Stimulated activated naive CD8-positive, alpha-beta T cell treated with anti-CD3 and anti-CD28 coated beads, Interleukin-15, amount 100 ng/mL, for 72 hours (primary cell): ENCODE measurements around the gene TMEM169.
A peak's percentile ranks its signal among the peaks of the same experiment; 100 is the strongest.

Experiments
- ATAC-seq: fragments of 150-1000 bp; cut with Tn5 transposase; 2 replicates; pipeline ENCODE4 v1.10.0; 2021; ENCODE audit warnings: mild to moderate bottlenecking, moderate library complexity
- DNase-seq, 2 donors: peaks; one replicate each; pipeline ENCODE4 v3.0.0; 2021 to 2022
- H3K27ac Mint-ChIP-seq, 2 donors: one replicate each; pipeline ENCODE4 v1.8.0; 2022; ENCODE audit warnings: mild to moderate bottlenecking in 2 of 2, mixed read lengths in 2 of 2, moderate library complexity in 2 of 2
- H3K27me3 Mint-ChIP-seq: one replicate; pipeline ENCODE4 v1.8.0; 2022; ENCODE audit warnings: mixed read lengths
- H3K4me1 Mint-ChIP-seq: one replicate; pipeline ENCODE4 v1.8.0; 2022; ENCODE audit warnings: mild to moderate bottlenecking, mixed read lengths
- H3K4me3 Mint-ChIP-seq, 2 donors: one replicate each; pipeline ENCODE4 v1.8.0; 2022; ENCODE audit warnings: mild to moderate bottlenecking in 2 of 2, mixed read lengths in 2 of 2, moderate library complexity in 1 of 2
- H3K9me3 Mint-ChIP-seq, 2 donors: one replicate each; pipeline ENCODE4 v1.8.0; 2022; ENCODE audit warnings: mixed read lengths in 2 of 2

The TMEM169 gene

DNA sequence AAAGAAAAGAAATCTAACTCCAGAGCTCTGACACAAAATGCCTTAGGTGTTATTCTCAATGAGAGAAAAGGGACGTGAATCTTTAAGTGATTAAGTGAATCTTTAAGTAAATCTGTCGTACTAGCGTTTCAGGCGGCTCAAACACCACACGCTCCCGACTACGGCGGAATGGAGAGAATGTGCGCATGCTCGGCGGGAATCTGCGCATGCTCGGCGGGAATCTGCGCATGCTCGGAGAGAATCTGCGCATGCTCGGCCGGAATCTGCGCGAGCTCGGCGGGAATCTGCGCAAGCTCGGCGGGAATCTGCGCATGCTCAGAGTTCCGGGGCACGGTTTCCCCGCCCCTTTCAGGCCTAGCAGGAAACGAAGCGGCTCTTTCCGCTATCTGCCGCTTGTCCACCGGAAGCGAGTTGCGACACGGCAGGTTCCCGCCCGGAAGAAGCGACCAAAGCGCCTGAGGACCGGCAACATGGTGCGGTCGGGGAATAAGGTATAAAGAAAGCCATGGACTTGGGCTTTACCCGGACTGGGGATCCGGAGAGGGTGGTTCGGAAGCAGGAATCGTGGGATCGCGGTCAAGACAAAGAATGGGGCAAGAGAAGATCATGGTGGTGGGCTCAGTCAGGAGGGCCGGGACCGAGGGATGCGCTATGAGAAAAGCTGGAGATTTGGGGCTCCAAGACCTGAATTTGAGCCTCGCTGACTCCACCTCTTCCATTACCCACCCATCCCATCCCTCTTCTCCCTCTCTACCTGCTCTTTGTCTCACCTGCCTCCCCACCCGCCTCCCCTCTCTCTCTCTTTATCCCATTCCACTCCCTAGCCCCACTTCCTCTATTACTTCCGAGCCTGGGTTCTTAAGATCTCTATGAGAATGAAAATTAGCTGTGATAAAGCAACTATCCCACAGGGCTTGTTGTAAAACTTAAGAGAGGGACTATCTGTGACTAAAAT is 27.5 kb downstream of the TMEM169 start, which contains the start of gene XRCC5:
XRCC5 (plus strand) TSS at position 382 of the 955 bp plus-strand sequence; CDS start at position 471, 89 bp downstream.
- peak within 1 kb of the TSS; percentile 99 to 100 for H3K27ac Mint-ChIP-seq
- H3K4me3 Mint-ChIP-seq, result peak within 1 kb of the TSS; percentile 99 to 100
- peaks cover 53% of the 10 kb centered on the region for H3K4me1 Mint-ChIP-seq

DNA sequence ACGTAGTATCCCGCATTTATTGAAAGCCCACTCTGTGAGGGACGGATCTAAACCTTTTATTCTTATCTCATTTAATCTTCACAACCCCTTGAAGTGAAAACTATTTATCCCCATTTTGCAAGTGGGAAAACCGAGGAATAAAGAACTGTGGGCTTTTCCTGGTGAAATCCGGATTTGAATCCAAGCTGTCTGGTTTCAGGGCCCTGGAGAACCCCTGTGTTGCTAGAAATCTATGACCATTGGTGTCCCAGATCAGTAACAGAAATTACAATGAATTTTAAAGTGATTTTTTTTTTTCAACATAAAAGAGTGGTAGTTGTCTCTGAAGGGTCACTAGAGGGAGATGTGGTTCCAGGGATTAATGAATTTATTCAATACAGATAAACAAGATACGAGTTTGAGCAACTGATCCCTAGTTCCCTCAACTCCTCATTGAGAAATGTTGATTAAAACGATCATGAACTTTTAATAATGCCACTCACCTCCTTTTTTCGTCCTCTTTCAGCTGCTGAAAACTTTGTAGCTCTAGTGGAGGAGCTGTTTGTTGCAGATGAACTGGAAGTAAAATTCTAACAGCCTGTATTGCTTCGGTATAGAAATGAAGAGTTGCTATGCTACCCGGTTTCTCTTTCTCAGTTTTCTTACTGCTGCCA is 28.4 kb downstream of the TMEM169 start:
- Mint-ChIP-seq H3K27me3 (no peaks in the 10 kb centered on the region), H3K4me1 (peaks cover 60% of the 10 kb centered on the region), H3K9me3 (no peaks in the 10 kb centered on the region), H3K4me3 (peak overlapping the region; percentile 99 to 100), H3K27ac (peak overlapping the region; percentile 99 to 100)
- ATAC-seq (peak; percentile 43), DNase-seq (peak in 1 of 2 donors; percentile 23)

More for the DNA sequence above, 27.5 kb downstream of the TMEM169 start, which contains the start of gene XRCC5:
- peak; percentile 78 for ATAC-seq
- Mint-ChIP-seq H3K27me3 (no peaks in the 10 kb centered on the region), H3K9me3 (no peaks in the 10 kb centered on the region)
- DNase-seq, result peak; percentile 95 to 97

DNA sequence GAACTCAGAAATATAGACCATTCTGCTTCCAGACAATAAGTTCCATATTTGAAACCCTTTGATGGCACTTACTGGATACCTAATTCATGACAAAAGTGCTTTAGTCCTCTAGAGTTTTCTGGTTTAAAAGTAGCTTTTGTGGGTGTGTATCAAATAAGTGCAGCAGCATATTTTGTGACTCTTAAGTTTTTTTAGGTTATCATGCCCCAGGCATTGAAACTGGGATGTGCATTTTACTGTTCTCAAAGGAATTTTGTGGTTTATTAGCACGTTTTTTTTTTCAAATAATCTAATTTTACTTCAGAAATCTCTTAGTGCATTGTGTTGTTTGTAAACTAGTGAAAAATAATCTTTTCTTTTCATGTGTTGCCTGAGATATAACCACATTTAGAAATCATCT is 28.9 kb downstream of the TMEM169 start:
- peaks cover 64% of the 10 kb centered on the region for H3K4me1 Mint-ChIP-seq
- ATAC-seq, result no peak
- DNase-seq, result no peak
- peak overlapping the region in 1 of 2 donors; percentile 79 for H3K27ac Mint-ChIP-seq
- H3K4me3 Mint-ChIP-seq, result peak overlapping the region; percentile 99 to 100
- no peaks in the 10 kb centered on the region for H3K9me3 Mint-ChIP-seq
- no peaks in the 10 kb centered on the region for H3K27me3 Mint-ChIP-seq

DNA sequence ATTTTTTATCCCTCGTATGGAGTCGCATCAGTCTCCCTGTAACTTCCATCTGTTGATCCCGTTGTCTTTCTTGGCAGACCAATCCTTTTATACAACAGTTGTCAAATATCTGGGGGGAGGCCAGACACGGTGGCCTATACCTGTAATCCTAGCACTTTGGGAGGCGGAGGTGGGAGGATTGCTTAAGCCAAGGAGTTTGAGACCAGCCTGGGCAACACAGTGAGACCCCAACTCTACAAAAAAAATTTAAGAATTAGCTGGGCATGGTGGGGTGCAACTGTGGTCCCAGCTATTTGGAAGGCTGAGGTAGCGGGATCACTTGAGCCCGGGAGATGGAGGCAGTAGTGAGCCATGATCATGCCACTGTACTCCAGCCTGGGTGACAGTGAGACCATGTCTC is 29.4 kb downstream of the TMEM169 start:
- Mint-ChIP-seq H3K9me3 (no peaks in the 10 kb centered on the region), H3K4me1 (peaks cover 67% of the 10 kb centered on the region), H3K27ac (peak overlapping the region; percentile 49 to 53), H3K27me3 (no peaks in the 10 kb centered on the region), H3K4me3 (peak overlapping the region; percentile 99 to 100)
- ATAC-seq (no peak), DNase-seq (no peak)

DNA sequence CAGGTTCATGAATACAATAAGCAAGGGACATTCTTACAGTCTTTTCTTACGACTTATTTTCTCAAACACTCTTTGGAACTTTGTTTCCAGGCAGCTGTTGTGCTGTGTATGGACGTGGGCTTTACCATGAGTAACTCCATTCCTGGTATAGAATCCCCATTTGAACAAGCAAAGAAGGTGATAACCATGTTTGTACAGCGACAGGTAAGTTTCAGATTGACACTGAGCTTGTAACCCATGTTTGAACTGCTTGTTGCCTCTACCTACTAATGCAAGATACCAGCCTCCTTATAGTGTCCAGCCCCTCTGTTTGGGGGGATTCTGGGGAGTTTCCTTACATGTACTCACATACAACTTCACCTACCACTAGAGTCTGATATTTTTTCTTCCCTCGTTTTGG is 31.2 kb downstream of the TMEM169 start:
- Mint-ChIP-seq H3K4me3 (peak overlapping the region; percentile 71 to 74), H3K4me1 (peaks cover 80% of the 10 kb centered on the region), H3K27ac (peak overlapping the region in 1 of 2 donors; percentile 72), H3K27me3 (no peaks in the 10 kb centered on the region), H3K9me3 (no peaks in the 10 kb centered on the region)
- no peak for ATAC-seq
- DNase-seq, result no peak

DNA sequence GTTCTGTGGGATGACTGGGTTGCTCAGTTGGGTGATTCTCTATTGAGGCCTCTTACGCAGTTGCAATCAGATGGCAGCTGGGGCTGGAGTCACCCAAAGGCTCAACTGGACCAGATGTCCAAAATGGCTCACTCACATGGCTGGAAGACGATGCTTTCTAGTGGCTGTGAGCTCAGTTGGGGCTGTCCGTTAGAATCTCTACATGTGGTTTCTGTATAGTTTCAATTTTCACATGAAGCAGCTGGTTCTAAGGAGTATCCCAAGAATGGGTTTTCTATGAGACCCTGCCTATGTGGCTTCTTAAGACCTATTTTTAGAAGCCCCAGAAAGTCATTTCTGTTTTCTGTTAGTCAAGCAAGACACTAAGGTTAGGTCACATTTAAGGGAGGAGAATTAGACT is 31.9 kb downstream of the TMEM169 start:
- peak overlapping the region; percentile 71 to 74 for H3K4me3 Mint-ChIP-seq
- H3K27me3 Mint-ChIP-seq, result no peaks in the 10 kb centered on the region
- peaks cover 80% of the 10 kb centered on the region for H3K4me1 Mint-ChIP-seq
- no peaks in the 10 kb centered on the region for H3K9me3 Mint-ChIP-seq
- peak overlapping the region; percentile 72 to 75 for H3K27ac Mint-ChIP-seq
- ATAC-seq (peak; percentile 41), DNase-seq (no peak)

DNA sequence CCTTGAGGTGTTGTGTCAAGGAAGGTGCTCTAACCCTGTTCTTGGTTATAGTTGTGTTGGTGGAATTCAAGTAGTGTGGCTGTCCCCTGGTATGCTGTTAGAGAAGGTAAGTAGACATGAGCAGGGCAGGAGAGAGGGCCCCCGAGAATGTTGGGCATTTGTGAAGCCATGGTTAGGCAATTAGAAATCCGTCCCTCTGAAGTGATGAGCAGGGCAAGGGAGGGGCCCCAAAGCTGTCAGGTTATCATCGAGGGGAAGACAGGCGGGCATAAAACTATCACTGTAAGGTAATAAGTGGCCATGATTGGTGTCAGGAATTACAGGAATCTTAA is 32.6 kb downstream of the TMEM169 start:
- peaks cover 85% of the 10 kb centered on the region for H3K4me1 Mint-ChIP-seq
- H3K27ac Mint-ChIP-seq, result peak overlapping the region; percentile 80 to 98
- peak overlapping the region; percentile 83 to 90 for H3K4me3 Mint-ChIP-seq
- peak; percentile 21 for ATAC-seq
- no peaks in the 10 kb centered on the region for H3K9me3 Mint-ChIP-seq
- no peaks in the 10 kb centered on the region for H3K27me3 Mint-ChIP-seq
- no peak for DNase-seq

DNA sequence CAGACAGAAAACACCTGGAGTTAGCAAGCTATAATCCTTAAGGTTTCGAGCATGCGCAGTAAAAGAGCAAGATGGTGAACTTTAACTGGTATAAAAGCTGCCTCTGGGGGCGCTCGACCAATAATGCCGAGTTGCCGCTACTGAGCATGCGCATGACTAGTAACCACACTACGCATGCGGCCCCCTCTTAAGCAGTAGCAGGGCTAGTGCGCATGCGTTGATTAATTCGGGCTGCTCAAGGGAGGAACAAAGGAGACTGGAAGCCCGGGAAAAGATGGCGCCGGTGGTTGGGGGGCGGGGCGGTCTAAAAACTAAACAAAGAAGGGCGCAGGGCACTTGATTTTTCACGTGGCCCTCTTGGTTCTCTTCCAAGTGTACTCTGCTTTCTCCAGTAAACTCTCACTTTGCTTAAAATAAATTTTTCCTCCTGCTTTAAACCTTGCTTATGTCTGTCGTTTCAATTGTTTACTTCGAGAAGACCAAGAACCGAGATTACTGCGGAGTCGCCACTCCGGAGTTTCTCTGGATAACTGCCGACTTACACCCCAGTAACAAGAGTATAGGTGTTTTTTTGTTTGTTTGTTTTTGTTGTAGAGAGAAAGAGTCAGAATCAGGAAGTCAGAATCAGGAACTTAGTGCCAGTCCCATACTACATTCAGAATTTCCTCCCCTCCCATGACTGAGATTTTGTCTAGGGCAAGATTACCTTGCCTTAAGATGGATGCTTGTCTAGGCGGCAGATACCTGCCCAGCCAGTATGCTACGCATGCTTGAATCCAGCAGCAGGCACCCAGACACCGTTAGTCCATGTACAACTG is 33.2 kb downstream of the TMEM169 start:
- H3K27ac Mint-ChIP-seq, result peak overlapping the region; percentile 95 to 98
- peak overlapping the region; percentile 83 to 90 for H3K4me3 Mint-ChIP-seq
- H3K9me3 Mint-ChIP-seq, result no peaks in the 10 kb centered on the region
- H3K4me1 Mint-ChIP-seq, result peaks cover 91% of the 10 kb centered on the region
- ATAC-seq (peak; percentile 88), DNase-seq (peak; percentile 95 to 97)
- no peaks in the 10 kb centered on the region for H3K27me3 Mint-ChIP-seq

DNA sequence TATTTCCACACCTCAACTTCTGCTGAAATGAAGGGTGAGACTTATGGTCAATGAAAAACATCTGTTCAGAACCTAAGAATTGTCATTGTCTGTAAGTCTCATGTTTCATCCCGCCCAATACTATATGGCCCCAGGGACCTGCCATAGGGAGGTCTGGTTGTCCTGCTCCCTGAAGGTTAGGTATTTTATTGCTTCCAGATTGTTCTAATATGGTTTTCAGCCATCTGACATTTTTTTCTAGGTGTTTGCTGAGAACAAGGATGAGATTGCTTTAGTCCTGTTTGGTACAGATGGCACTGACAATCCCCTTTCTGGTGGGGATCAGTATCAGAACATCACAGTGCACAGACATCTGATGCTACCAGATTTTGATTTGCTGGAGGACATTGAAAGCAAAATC is 34.7 kb downstream of the TMEM169 start:
- Mint-ChIP-seq H3K4me3 (peak overlapping the region; percentile 70 to 90), H3K27ac (peak overlapping the region; percentile 60 to 81), H3K4me1 (peaks cover 97% of the 10 kb centered on the region), H3K27me3 (no peaks in the 10 kb centered on the region), H3K9me3 (no peaks in the 10 kb centered on the region)
- ATAC-seq (no peak), DNase-seq (no peak)

DNA sequence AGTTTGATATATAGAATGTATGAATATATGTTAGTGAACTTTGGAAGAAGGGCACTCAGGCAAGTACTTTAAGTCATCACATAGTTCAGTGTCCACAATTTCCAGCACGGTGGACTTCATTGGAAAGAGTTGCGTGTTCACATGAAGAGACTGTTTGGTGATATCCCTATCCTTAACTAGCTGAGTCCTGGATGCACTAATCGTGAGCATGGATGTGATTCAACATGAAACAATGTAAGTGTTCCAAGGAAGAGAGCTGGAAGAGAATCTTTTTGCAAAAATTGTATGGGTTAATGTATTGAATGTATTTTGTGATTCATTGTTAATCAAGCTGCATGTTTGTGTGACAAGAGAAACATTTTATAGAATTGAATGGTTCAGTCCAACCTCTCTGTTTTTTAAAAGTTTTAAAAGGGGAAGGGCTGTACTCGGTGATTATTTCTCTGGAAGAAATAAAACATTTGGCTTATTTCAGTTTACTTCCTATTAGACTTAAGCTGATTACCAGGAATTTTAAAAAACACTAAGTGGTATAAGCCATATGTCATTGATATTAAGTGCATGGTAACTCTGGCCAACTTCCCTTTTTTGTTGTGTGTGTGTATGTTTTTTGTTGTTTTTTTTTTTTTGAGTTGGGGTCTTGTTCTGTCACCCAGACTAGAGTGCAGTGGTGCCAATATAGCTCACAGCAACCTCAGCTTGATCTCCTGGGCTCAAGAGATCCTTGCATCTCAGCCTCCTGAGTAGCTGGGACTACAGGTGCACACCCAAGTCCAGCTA is 36.0 kb downstream of the TMEM169 start:
- no peaks in the 10 kb centered on the region for H3K9me3 Mint-ChIP-seq
- H3K27me3 Mint-ChIP-seq, result no peaks in the 10 kb centered on the region
- H3K4me1 Mint-ChIP-seq, result peaks cover 97% of the 10 kb centered on the region
- ATAC-seq (no peak), DNase-seq (no peak)
- H3K4me3 Mint-ChIP-seq, result peak overlapping the region; percentile 31 to 90
- H3K27ac Mint-ChIP-seq, result peak overlapping the region in 1 of 2 donors; percentile 80

DNA sequence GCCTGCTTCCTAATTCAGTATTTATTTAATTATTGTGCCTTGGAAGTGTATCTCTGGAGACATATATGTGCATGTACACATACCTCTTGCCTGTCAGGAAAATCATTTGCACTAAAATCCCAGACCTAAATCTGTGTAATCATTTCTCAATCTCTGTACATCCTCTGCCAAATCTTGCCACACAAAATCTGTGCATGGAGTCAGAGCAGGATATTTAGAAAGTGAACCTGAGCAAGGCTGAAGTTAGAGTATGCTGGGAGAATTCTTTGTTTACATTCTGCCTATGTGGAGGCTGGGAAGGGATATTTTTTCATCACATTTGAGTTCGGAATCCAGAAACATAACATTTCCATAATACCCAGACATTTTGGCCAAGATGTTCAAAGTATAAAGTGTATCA is 36.8 kb downstream of the TMEM169 start:
- Mint-ChIP-seq H3K4me3 (peak overlapping the region; percentile 42 to 48), H3K27ac (peak overlapping the region in 1 of 2 donors; percentile 3), H3K9me3 (no peaks in the 10 kb centered on the region), H3K4me1 (peaks cover 96% of the 10 kb centered on the region), H3K27me3 (no peaks in the 10 kb centered on the region)
- ATAC-seq, result no peak
- no peak for DNase-seq

DNA sequence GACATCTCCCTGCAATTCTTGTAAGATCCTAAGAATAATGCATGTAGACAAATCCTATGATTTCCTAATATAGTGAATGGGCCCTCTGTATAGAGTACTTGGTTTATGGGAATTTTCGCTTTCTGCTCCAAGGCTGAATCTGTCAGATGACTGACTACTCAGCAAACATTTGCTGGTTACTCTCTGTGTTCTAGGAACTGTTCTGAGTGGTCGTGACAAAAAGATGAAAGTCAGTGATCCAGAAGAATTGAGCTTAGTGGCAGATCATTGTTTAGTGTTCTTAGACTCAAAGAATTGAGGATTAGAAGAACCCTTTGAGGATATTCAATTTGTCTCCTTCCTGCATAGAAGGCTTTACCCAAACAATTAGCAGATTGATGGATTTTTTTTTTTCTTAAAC is 37.4 kb downstream of the TMEM169 start:
- Mint-ChIP-seq H3K27ac (peak overlapping the region; percentile 52 to 97), H3K4me1 (peaks cover 89% of the 10 kb centered on the region), H3K9me3 (no peaks in the 10 kb centered on the region), H3K4me3 (peak overlapping the region; percentile 43 to 53), H3K27me3 (no peaks in the 10 kb centered on the region)
- ATAC-seq (no peak), DNase-seq (no peak)

DNA sequence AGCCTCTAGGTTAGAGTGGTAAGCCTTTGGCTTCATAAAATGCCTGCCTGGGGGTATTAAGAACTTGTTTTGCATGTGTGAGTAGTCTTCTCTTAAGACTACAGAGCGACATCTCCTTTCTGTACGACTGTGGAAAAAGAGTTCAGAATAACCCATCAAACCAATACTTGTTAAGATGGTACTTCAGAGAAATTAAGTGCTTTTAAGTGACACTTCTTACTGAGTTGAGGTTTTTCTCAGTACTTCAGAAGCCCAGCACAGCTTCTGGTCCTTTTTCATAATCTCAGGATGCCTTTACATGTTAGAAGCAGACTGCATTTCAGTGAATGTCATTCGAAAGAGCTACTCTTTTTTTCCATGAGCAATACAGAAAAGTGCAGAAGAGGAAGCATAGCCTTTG is 38.3 kb downstream of the TMEM169 start:
- H3K27ac Mint-ChIP-seq, result peak overlapping the region; percentile 82 to 97
- H3K4me3 Mint-ChIP-seq, result peak overlapping the region; percentile 68 to 70
- H3K9me3 Mint-ChIP-seq, result no peaks in the 10 kb centered on the region
- ATAC-seq, result peak; percentile 96
- peak; percentile 33 to 38 for DNase-seq
- peaks cover 88% of the 10 kb centered on the region for H3K4me1 Mint-ChIP-seq
- no peaks in the 10 kb centered on the region for H3K27me3 Mint-ChIP-seq

DNA sequence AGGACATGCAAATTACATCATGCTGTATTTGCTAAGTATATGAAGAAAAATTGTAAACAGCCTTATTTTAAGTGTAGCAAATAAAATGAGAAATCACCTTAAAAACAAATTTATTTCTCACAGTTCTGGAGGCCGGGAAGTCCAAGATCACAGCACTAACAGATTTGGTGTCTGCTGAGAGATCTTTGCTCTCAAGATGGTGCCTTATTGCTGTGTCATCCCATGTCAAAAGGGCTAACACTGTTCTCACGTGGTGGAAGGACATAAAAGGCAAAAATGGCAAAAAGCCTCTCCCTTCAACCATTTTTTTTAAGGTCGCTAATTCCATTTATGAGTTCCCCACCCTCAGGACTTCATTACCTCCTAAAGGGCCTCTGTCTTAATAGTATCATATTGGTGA is 39.5 kb downstream of the TMEM169 start:
- peak overlapping the region; percentile 82 to 97 for H3K27ac Mint-ChIP-seq

More for the DNA sequence above, 39.5 kb downstream of the TMEM169 start:
- Mint-ChIP-seq H3K9me3 (no peaks in the 10 kb centered on the region), H3K4me3 (peak overlapping the region; percentile 27 to 66), H3K27me3 (no peaks in the 10 kb centered on the region), H3K4me1 (peaks cover 80% of the 10 kb centered on the region)
- ATAC-seq, result no peak
- no peak for DNase-seq
